HG03575 (cell line): ENCODE results near the gene BICD2.
A peak's percentile ranks its signal among the peaks of the same experiment; 100 is the strongest.
"Not testable (repeated sequence)": the region's sequence is repeated elsewhere in the genome, so short reads cannot be mapped to it uniquely, and the experiment has no call there.

Source experiments
- ATAC-seq: cut with Tn5 transposase; IDR thresholded peaks from one replicate; pipeline ENCODE4 v1.9.1; 2021; ENCODE audit not compliant: unreplicated experiment, insufficient number of reproducible peaks, low FRiP score; ENCODE audit errors: extremely low read depth

BICD2 gene

GRCh38 chr9:92764381-92764987, at the start of gene BICD2:
BICD2 (minus strand) TSS chr9:92764833; CDS start chr9:92764744, 89 bp downstream.
- peak; percentile 83 for ATAC-seq

GRCh38 chr9:92809629-92810326, 45.1 kb upstream of the BICD2 start:
- ATAC-seq, result not testable (repeated sequence)

GRCh38 chr9:92808726-92809451, 44.3 kb upstream of the BICD2 start:
- no peak for ATAC-seq

- ATAC-seq, result no peak
Measured at GRCh38 chr9:92807757-92808725, 43.4 kb upstream of the BICD2 start.

- no peak for ATAC-seq
Measured at GRCh38 chr9:92807031-92807756, 42.6 kb upstream of the BICD2 start.

- ATAC-seq, result no peak
Measured at GRCh38 chr9:92804727-92805126, 40.1 kb upstream of the BICD2 start.

- no peak for ATAC-seq
Measured at GRCh38 chr9:92798358-92798757, 33.7 kb upstream of the BICD2 start.

- ATAC-seq, result not testable (repeated sequence)
Measured at GRCh38 chr9:92796337-92796804, 31.7 kb upstream of the BICD2 start.

- ATAC-seq, result no peak
Measured at GRCh38 chr9:92795598-92796336, 31.1 kb upstream of the BICD2 start.

GRCh38 chr9:92795000-92795399, 30.4 kb upstream of the BICD2 start:
- no peak for ATAC-seq

- no peak for ATAC-seq
Measured at GRCh38 chr9:92794426-92794825, 29.8 kb upstream of the BICD2 start.

GRCh38 chr9:92790542-92791527, 26.2 kb upstream of the BICD2 start:
- no peak for ATAC-seq

- ATAC-seq, result no peak
Measured at GRCh38 chr9:92786298-92786697, 21.7 kb upstream of the BICD2 start.

GRCh38 chr9:92781899-92782298, 17.3 kb upstream of the BICD2 start:
- ATAC-seq, result no peak

GRCh38 chr9:92780206-92780605, 15.6 kb upstream of the BICD2 start:
- no peak for ATAC-seq

- ATAC-seq, result no peak
Measured at GRCh38 chr9:92775466-92775865, 10.8 kb upstream of the BICD2 start.

- ATAC-seq, result no peak
Measured at GRCh38 chr9:92774274-92774673, 9.6 kb upstream of the BICD2 start.
